ENCODE measurements around the gene NMRK2.
A peak's percentile ranks its signal among the peaks of the same experiment; 100 is the strongest.

The NMRK2 gene

DNA sequence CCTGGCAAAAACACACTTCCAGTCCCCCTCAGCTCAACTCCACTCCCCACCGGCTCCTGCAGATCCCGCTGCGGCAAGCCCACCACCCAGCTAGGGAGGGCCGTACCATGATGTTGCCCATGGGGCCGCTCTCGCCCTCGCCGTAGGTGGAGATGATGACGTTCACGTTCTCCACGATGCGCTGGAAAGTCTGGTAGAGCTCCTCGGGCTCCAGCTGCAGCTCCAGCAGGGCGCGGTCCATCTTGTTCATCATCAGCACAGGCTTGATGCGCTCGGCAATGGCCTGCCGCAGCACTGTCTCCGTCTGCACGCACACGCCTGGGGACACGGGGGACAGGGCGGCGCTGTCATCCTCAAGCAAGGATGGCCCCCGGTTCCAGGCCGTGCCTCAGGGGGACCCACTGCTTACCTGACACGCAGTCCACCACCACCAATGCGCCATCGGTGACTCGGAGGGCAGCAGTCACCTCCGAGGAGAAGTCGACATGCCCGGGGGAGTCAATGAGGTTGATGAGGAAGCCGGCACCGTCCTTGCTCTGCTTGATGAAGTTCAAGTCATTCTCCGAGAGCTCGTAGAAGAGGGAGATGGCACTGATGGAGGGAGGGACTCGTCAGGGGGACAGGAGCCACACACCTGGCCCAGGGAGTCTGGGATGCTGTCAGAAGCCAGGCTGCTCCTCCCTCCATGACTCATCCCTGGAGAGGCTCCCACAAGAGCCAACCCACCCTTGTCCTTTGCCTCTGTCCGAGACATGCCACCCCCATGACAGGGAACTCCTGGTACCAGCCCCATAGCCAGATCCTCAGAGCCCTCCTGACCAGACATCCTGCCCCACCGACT lies 50.1 kb downstream of the NMRK2 start:
- no peak for DNase-seq

DNA sequence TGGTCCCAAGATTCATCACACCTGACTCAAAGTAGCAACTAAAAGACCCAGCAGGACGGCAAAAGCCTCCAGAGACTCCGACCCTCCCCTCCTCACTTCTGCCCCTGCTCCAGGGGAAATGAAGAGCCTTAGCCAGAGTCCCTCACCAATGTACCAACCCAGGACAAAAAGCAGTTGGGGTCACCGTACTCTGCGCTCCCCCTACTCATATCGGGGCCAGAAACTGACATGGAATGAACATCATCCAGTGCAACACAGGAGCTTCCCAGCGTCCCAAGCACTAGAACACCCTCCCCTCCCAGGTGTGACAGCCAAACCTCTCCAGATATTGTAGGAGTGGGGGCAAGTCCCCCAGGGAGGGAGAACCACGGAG lies 50.7 kb downstream of the NMRK2 start:
- DNase-seq: no peak

- DNase-seq: peak in 1 of 5 experiments; percentile 65
These were observed 51.2 kb downstream of the NMRK2 start for GRCh38 chr19:3983936-3984583.

DNA sequence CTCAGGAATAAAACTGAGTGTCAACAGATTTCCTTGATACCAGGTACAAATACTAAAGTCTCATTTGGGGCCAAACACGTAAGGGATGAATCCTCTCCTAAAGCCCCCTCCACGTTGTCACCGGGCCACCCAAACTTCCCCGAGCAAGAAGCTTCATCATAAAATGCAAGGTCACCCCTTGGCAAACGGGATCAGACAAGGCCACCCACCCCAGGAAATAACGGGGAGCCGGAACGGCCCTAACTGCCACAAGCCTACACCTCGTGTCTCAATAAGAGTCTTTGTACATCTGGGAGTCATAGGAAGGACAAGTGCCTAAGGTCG lies 51.7 kb downstream of the NMRK2 start:
- no peak for DNase-seq

DNA sequence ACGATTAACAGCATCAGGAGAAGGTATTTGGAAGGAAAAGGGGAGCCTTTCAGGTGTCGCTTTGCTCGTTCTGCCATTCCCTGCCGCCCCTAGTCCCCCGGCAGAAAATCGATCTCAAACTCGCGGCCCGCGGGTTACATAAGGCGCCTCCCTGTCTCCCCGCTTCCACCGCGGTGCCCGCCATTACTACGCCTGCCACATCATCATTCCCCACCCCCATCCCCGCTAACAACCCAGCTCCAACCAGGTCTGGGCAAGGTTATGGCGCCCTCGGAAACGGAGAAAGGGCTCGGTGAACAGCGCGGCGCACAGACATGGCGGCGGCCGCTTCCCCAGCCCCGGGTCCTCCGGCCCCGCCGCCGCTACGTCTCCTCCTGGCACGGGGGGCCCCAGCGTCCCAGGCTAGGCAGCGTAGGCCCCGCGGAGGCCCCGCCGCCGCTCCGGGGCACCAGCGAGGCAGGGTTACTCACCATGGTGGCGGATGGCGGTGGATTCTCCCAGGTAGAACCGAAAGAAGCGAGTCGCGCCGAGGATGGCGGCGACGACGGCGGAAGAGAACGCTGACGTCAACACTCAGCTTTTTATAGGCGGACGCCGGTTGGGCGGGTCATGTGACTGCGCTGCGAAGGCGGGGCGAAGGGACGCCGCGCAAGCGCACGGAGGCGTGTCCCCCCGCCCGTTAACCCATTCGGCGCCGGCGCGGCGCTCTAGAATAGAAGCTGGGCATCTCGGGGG lies 52.2 kb downstream of the NMRK2 start, which contains the start of gene EEF2:
Gene EEF2 (minus strand): TSS at position 556 of the 735 bp plus-strand sequence. CDS start 83 bp downstream, at position 473.
- DNase-seq: peak; percentile 78 to 92 (median 85)

- no peak for DNase-seq
These were observed 52.9 kb downstream of the NMRK2 start for GRCh38 chr19:3985643-3986259.

- DNase-seq: peak in 3 of 5 experiments; percentile 47 to 83 (median 60)
These were observed 53.6 kb downstream of the NMRK2 start for GRCh38 chr19:3986260-3987041.

DNA sequence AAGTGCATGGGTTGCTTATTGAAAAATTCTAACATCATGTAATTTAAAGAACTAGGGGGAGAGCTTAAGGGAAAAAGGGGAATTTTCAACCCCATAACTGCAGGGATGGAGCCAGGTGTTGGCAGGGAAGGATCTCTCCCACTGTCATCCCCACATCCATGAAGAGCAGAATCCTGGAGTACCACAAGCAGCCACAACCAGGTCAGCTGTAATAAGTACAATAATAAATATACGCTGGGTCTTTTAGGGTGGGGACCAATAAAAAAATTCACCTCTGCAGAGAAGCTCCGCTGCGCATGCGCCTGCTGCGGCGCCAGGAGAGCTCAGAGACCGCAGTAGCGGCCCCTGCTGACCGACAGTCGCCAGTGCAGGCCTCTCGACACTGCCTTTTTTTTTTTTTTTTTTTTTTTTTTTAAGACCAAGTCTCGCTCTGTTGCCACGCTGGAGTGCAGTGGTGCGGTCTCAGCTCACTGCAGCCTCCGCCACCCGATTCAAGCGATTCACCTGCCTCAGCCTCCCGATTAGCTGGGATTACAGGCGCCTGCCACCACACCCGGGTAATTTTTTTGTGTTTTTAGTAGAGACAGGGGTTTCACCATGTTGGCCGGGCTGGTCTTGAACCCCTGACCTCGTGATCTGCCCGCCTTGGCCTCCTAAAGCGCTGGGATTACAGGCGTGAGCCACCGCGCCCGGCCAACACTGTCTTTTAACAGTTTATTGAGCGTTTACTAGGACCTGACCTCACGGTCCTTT lies 54.9 kb downstream of the NMRK2 start:
- peak; percentile 76 to 90 (median 81) for DNase-seq

GRCh38 chr19:3990815-3991117 lies 57.9 kb downstream of the NMRK2 start:
- DNase-seq: no peak
